Liver (tissue), 9 donors: ENCODE results near the gene NDUFA13. TPM values are rescaled to one million over a fixed set of nuclear protein-coding genes. Genes with fewer than 3 reads are reported as not detected.

Experiments
- DNase-seq: peaks from one replicate; pipeline ENCODE4 v3.0.0-alpha.2; 2017; ENCODE audit warnings: low spot score
- H3K27ac ChIP-seq, 2 donors: one replicate each; pipeline ENCODE4 v1.7.0; 2013; ENCODE audit warnings: inconsistent platforms in 2 of 2, low read length in 2 of 2, control low read depth in 1 of 2, low read depth in 1 of 2, mild to moderate bottlenecking in 1 of 2
- H3K27me3 ChIP-seq, 4 donors: one replicate each; pipeline versions ENCODE4 v1.6.1 to v1.7.0; 2013; ENCODE audit warnings: low read length in 3 of 4, inconsistent platforms in 1 of 4, mild to moderate bottlenecking in 1 of 4, moderate library complexity in 1 of 4; ENCODE audit not compliant: control insufficient read depth in 4 of 4, insufficient read depth in 4 of 4
- H3K36me3 ChIP-seq, 4 donors: one replicate each; pipeline versions ENCODE4 v1.6.1 to v1.7.0; 2013; ENCODE audit warnings: low read length in 3 of 4, mild to moderate bottlenecking in 3 of 4, low read depth in 1 of 4, moderate library complexity in 1 of 4; ENCODE audit not compliant: control insufficient read depth in 4 of 4, insufficient read depth in 3 of 4
- H3K4me1 ChIP-seq, 4 donors: one replicate each; pipeline versions ENCODE4 v1.6.1 to v1.7.0; 2013; ENCODE audit warnings: low read length in 3 of 4, mild to moderate bottlenecking in 3 of 4, moderate library complexity in 1 of 4; ENCODE audit not compliant: control insufficient read depth in 4 of 4, insufficient read depth in 4 of 4
- H3K4me3 ChIP-seq, 3 donors: one replicate each; pipeline versions ENCODE4 v1.6.1 to v1.7.0; 2013; ENCODE audit warnings: low read length in 3 of 3, control low read depth in 1 of 3, low read depth in 1 of 3, mild to moderate bottlenecking in 1 of 3
- H3K9ac ChIP-seq, 2 donors: one replicate each; pipeline ENCODE4 v1.7.0; 2013; ENCODE audit warnings: low read length in 2 of 2, mild to moderate bottlenecking in 2 of 2, moderate library complexity in 2 of 2, control low read depth in 1 of 2, low read depth in 1 of 2
- H3K9me3 ChIP-seq, 4 donors: one replicate each; pipeline versions ENCODE4 v1.6.1 to v1.7.0; 2013; ENCODE audit warnings: low read length in 3 of 4; ENCODE audit not compliant: control insufficient read depth in 4 of 4
- ATF3 ChIP-seq: IDR thresholded peaks from 2 replicates; pipeline ENCODE4 v1.6.1; 2016; ENCODE audit warnings: antibody characterized with exemption
- CTCF ChIP-seq: fragments of 150-350 bp; IDR thresholded peaks from 2 replicates; pipeline ENCODE4 v1.5.1; 2017; ENCODE audit warnings: improper control_type of control experiment, low read depth, low read length; ENCODE audit not compliant: missing input control
- EGR1 ChIP-seq, 2 donors: IDR thresholded peaks; 2 replicates each; pipeline ENCODE4 v1.6.1; 2016 to 2018; ENCODE audit warnings: antibody characterized with exemption in 2 of 2, low read depth in 2 of 2
- FOXA1 ChIP-seq: IDR thresholded peaks from 2 replicates; pipeline ENCODE4 v1.6.1; 2016; ENCODE audit warnings: antibody characterized with exemption
- FOXA2 ChIP-seq: IDR thresholded peaks from 2 replicates; pipeline ENCODE4 v1.6.1; 2016; ENCODE audit warnings: antibody characterized with exemption
- GABPA ChIP-seq, 2 donors: IDR thresholded peaks in 1 of 2; conservative IDR thresholded peaks in 1 of 2; 2 replicates each; pipeline ENCODE4 v1.6.1; 2016; ENCODE audit warnings: antibody characterized with exemption in 2 of 2, mild to moderate bottlenecking in 1 of 2, moderate library complexity in 1 of 2
- JUND ChIP-seq, 2 donors: IDR thresholded peaks; 2 replicates each; pipeline ENCODE4 v1.6.1; 2016; ENCODE audit warnings: antibody characterized with exemption in 2 of 2
- MAX ChIP-seq: IDR thresholded peaks from 2 replicates; pipeline ENCODE4 v1.6.1; 2016; ENCODE audit warnings: antibody characterized with exemption
- NR2F2 ChIP-seq: IDR thresholded peaks from 2 replicates; pipeline ENCODE4 v1.6.1; 2016; ENCODE audit warnings: antibody characterized with exemption
- RAD21 ChIP-seq, 2 donors: IDR thresholded peaks; 2 replicates each; pipeline ENCODE4 v1.6.1; 2016; ENCODE audit warnings: antibody characterized with exemption in 2 of 2, mild to moderate bottlenecking in 2 of 2
- REST ChIP-seq: IDR thresholded peaks from 2 replicates; pipeline ENCODE4 v1.6.1; 2016; ENCODE audit warnings: antibody characterized with exemption, mild to moderate bottlenecking
- RXRA ChIP-seq, 2 donors: IDR thresholded peaks; 2 replicates each; pipeline ENCODE4 v1.6.1; 2017 to 2018; ENCODE audit warnings: antibody characterized with exemption in 2 of 2, mild to moderate bottlenecking in 1 of 2
- SP1 ChIP-seq: IDR thresholded peaks from 2 replicates; pipeline ENCODE4 v1.6.1; 2018; ENCODE audit warnings: antibody characterized with exemption, mild to moderate bottlenecking
- TAF1 ChIP-seq: conservative IDR thresholded peaks from 2 replicates; pipeline ENCODE4 v1.6.1; 2016; ENCODE audit warnings: antibody characterized with exemption, mild to moderate bottlenecking
- YY1 ChIP-seq: IDR thresholded peaks from 2 replicates; pipeline ENCODE4 v1.6.1; 2016; ENCODE audit warnings: antibody characterized with exemption, mild to moderate bottlenecking
- ZBTB33 ChIP-seq: IDR thresholded peaks from 2 replicates; pipeline ENCODE4 v1.6.1; 2016; ENCODE audit warnings: antibody characterized with exemption
- WGBS: extraction: QIAGEN DNeasy Blood & Tissue Kit; methylation state at CpG from one replicate; pipeline ENCODE4 v1.1.7; 2013; 5-methylcytosine and 5-hydroxymethylcytosine counted together
- polyA plus RNA-seq, 2 donors: library from polyadenylated mRNA; stranded (reverse) in 1 of 2; unstranded in 1 of 2; fragments of 200-250 nt in 1 of 2; fragments of >200 nt in 1 of 2; fragmentation: Nextera tagmentation in 1 of 2; extraction: Ambion mirVana in 1 of 2; gene quantifications; one replicate each; pipeline versions ENCODE4 v1.2.1 to v1.2.3, GENCODE V29; 2013 to 2015
- total RNA-seq, 2 donors: library from RNA; depleted of rRNA; stranded (reverse); fragments of >200 nt; gene quantifications; one replicate each; pipeline ENCODE4 v1.2.3, GENCODE V29; 2014
- donor health status: healthy.
- donor health status: healthy.
- donor health status: healthy.
- donor health status: healthy.
- donor health status: healthy.

The NDUFA13 gene
- total and polyA plus RNA-seq, 4 donors = 45.3 to 239 (median 130) TPM

GRCh38 chr19:19510432-19510831 lies 5.6 kb upstream of the NDUFA13 start:
- WGBS = 37% methylated on average over 6 of the region's 6 CpGs
- no peaks in the 10 kb centered on the region for H3K27me3 ChIP-seq
- DNase-seq = no peak
- peaks cover 2 to 4% (median 3%) of the 10 kb centered on the region in 4 donors for H3K4me1 ChIP-seq
- H3K9ac ChIP-seq = no peak overlapping the region
- no peaks in the 10 kb centered on the region for H3K9me3 ChIP-seq
- TF ChIP-seq ATF3 = no peak
- TF ChIP-seq EGR1 (IDR thresholded peaks at IDR 0.05; ENCODE audit: low read depth in 2 of 2) = no peak
- no peak for TF ChIP-seq GABPA (IDR thresholded peaks at IDR 0.05 in 1 of 2, conservative IDR thresholded peaks at IDR 0.05 in 1 of 2)
- TF ChIP-seq CTCF = no peak
- TF ChIP-seq MAX = no peak
- TF ChIP-seq SP1 = no peak
- TF ChIP-seq JUND (IDR thresholded peaks at IDR 0.05) = no peak
- TF ChIP-seq FOXA1 = no peak
- no peak for TF ChIP-seq REST
- TF ChIP-seq RAD21 (IDR thresholded peaks at IDR 0.05) = no peak
- TF ChIP-seq TAF1 = no peak
- TF ChIP-seq FOXA2 = no peak
- TF ChIP-seq NR2F2 = no peak
- TF ChIP-seq RXRA (IDR thresholded peaks at IDR 0.05) = no peak
- TF ChIP-seq ZBTB33 = no peak
- H3K4me3 ChIP-seq = no peak overlapping the region
- no peak overlapping the region for H3K27ac ChIP-seq
- H3K36me3 ChIP-seq = peaks cover 4 to 17% (median 6%) of the 10 kb centered on the region in 4 donors

GRCh38 chr19:19513682-19514081 lies 2.3 kb upstream of the NDUFA13 start:
- no peaks in the 10 kb centered on the region for H3K36me3 ChIP-seq
- no peak overlapping the region for H3K27ac ChIP-seq
- H3K4me3 ChIP-seq = no peak overlapping the region
- H3K27me3 ChIP-seq = no peaks in the 10 kb centered on the region
- no peaks in the 10 kb centered on the region for H3K9me3 ChIP-seq
- no peak for TF ChIP-seq YY1
- no peak for TF ChIP-seq ATF3
- H3K9ac ChIP-seq = no peak overlapping the region
- DNase-seq = no peak
- peaks cover 6 to 17% (median 11%) of the 10 kb centered on the region in 4 donors for H3K4me1 ChIP-seq
- 85% methylated on average over 17 of the region's 17 CpGs for WGBS
